H7 (cell line): ENCODE data around the gene ABCA5. TPM values are rescaled to one million over a fixed set of nuclear protein-coding genes. Genes with fewer than 3 reads are reported as not detected.
A peak's percentile ranks its signal among the peaks of the same experiment; 100 is the strongest.

Source experiments
- DNase-seq: peaks from one replicate; pipeline ENCODE4 v3.0.0; 2012
- H3K27me3 ChIP-seq: 2 replicates; pipeline ENCODE4 v1.6.0; 2011; ENCODE audit warnings: mild to moderate bottlenecking, low read length; ENCODE audit not compliant: control insufficient read depth, insufficient read depth
- H3K36me3 ChIP-seq: replicated peaks from 2 replicates; pipeline ENCODE4 v1.5.1; 2011; ENCODE audit warnings: low read length; ENCODE audit not compliant: control insufficient read depth, insufficient read depth
- H3K4me3 ChIP-seq: 2 replicates; pipeline ENCODE4 v1.5.1; 2011; ENCODE audit warnings: low read depth, mild to moderate bottlenecking, control low read depth, low read length, moderate library complexity; ENCODE audit not compliant: insufficient read depth
- total RNA-seq: library from RNA; depleted of rRNA; stranded (reverse); fragments of >200 nt; shearing (Covaris generic); gene quantifications from 2 replicates; pipeline ENCODE4 v1.2.3, GENCODE V29; 2014

Gene ABCA5
- total RNA-seq, 1 experiment from 2014 or later, result 0.42 TPM

DNA sequence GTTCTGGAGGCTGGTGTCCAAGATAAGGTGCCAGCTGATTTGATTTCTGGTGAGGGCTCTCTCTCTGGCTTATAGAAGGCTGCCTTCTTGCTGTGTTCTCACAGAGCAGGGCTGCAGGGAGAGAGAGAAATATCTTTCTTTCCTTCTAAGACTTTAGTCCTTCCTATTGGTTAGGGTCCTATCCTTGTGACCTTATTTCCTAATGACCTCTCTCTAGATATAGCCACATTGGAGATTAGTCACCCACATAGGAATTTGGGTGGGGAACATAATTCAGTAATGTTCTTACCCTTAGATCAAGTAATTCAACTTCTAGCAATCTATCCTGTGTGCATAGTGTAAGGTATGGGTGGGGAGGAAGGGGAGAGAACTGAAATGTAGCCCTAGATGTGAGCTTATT, 18.0 kb upstream of the ABCA5 start:
- H3K27me3 ChIP-seq, result no peaks in the 10 kb centered on the region
- no peaks in the 10 kb centered on the region for H3K36me3 ChIP-seq
- DNase-seq, result no peak
- H3K4me3 ChIP-seq, result no peak overlapping the region

DNA sequence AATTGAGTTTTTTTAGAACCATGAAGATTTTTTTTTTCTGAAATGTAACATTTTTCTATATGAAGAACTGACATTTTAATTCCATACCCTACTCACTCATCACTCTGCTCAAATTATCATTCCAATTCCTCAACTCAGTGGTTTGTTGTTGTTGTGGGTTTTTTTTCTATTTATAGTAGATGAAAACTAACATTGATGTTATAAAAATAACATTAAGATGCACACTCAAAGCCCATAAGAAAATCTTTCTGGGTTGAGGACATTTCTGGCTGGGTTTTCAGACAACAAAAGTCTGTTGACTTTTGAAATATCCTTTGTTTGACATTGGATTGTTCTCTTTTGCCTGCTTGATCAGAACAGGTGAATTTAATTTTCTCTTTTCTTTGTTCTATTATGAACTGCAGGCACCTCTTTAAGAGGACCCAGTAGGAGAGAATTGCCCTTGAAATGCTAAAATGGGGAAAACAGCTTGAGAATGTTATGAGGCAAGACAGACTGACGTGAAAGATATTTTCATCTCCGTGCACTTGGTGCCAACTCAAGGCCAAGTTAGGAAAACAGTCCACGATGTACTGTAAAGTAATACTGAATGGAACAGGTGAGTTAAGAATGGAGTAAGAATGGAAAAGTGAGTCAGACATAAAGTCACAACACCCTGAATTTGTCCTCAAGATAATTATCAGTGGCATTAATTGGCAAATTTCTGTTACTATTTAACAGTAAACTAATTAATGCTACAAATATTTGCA, 16.1 kb upstream of the ABCA5 start:
- no peaks in the 10 kb centered on the region for H3K36me3 ChIP-seq
- no peak for DNase-seq
- no peak overlapping the region for H3K4me3 ChIP-seq
- no peaks in the 10 kb centered on the region for H3K27me3 ChIP-seq

DNA sequence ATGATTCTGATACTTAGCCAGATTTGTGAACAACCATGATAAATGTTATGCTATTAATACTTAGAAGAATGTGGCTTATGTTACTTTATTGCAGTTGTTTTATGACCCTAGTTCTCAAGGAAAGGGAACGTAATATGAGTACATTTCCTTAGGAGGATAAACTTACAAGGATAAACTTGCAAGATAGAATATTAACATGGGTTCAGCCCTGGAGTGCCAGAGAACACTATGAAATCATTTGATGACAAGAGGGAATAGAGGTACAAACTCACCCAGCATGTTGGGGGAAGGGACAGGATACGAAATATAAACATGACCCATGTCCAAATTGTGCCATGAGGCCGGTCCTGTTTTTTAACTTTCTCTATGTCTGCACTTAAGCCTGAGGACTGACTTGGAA, 13.0 kb upstream of the ABCA5 start:
- Histone ChIP-seq H3K27me3 (no peaks in the 10 kb centered on the region), H3K36me3 (no peaks in the 10 kb centered on the region), H3K4me3 (no peak overlapping the region)
- no peak for DNase-seq

DNA sequence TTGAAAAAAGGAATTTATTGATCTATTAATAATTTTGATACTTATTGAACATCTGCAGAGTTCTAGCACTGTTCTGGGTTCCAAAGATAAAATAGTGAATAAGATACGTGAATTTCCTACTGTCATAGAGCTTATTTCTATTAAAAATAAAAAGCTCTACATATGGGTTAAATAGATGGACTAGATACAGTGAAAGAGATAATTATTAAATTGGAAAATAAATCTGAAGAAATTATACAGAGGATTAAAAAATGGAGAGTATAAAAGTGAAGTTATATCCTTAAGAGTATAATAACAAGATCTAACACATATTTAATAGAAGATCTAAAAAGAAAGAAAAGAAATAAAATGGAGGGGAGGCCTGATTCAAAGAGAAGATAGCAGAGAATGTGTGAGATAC, 10.1 kb upstream of the ABCA5 start:
- Histone ChIP-seq H3K27me3 (no peaks in the 10 kb centered on the region), H3K4me3 (no peak overlapping the region), H3K36me3 (no peaks in the 10 kb centered on the region)
- no peak for DNase-seq

DNA sequence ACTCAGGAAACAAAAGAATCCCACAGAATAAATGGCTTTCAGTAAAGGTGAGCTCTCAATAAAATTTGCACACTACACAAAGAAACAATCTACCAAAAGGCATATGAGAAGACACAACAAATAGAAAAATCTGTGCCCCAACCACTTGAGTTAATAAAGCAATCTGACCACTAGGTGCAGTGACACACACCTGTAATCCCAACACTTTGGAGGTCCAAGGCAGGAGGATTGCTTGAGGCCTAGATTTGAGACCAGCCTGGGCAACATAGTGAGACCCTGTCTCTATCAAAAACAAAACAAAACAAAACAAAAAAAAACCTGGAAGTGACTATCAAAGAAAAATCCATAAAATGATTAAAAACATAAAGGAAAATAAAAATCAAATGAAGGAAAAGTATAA, 9.6 kb upstream of the ABCA5 start:
- no peaks in the 10 kb centered on the region for H3K27me3 ChIP-seq
- no peak for DNase-seq
- no peaks in the 10 kb centered on the region for H3K36me3 ChIP-seq
- H3K4me3 ChIP-seq, result no peak overlapping the region

DNA sequence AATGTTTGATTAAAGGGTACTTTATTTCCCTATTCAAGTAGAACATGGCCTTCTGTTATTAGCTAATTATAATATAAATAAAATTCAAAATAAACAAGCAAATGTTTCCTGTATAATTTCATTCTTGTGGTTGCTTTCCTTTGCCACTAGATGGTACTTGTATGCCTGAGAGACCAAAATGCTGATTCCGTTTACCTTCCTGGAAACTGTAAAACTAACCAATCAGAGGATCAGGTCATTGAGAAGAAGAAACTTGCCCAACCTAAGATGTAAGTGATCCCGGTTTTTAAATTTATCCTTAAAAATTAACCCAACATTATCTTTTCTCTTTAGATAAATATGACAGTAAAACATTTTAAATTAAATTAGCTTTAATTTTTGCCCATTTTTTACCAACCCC, 8.1 kb upstream of the ABCA5 start:
- no peaks in the 10 kb centered on the region for H3K27me3 ChIP-seq
- DNase-seq, result peak; percentile 35
- H3K4me3 ChIP-seq, result no peak overlapping the region
- H3K36me3 ChIP-seq, result no peaks in the 10 kb centered on the region

DNA sequence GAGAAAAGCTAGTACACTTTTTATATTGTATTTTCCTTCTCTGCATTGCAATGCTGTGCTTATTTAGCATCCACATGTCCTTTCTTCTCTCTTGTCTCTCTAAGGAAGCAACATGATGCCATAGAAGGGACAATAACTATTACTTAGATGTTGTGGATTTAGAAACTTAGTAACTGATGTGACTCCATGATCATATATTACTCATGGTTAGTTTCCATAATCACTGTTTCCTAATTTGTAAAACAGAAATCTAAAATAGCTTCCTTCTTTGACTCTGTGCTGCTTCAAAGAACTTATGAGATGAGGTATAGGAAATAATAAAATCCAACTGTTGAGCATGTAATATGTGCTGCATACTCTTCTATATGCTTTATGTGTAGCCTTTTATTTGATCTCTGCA, 6.6 kb upstream of the ABCA5 start:
- Histone ChIP-seq H3K27me3 (no peaks in the 10 kb centered on the region), H3K4me3 (no peak overlapping the region), H3K36me3 (no peaks in the 10 kb centered on the region)
- DNase-seq, result no peak

DNA sequence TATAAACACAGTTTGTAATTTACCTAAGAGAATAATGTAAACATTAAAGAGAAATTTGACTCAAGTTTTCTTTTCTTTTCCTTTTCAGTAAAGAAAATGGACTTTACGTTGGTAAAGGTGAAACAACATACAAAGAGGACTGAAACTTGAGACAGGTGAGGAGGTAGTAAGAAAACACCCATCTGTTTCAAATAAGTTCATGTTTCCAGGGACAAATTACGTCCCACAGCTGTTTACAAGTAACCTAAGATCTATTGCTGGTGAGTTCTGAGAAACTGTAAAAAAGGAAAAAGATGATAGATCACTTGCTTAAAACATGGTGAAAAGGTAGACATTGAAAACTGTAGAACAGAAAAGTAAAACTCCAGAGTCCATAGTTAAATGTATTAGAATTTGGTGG, 4.8 kb upstream of the ABCA5 start:
- peaks cover 3% of the 10 kb centered on the region; the same call in 1 of the 2 replicates for H3K27me3 ChIP-seq
- no peak overlapping the region for H3K4me3 ChIP-seq
- DNase-seq, result no peak
- no peaks in the 10 kb centered on the region for H3K36me3 ChIP-seq

DNA sequence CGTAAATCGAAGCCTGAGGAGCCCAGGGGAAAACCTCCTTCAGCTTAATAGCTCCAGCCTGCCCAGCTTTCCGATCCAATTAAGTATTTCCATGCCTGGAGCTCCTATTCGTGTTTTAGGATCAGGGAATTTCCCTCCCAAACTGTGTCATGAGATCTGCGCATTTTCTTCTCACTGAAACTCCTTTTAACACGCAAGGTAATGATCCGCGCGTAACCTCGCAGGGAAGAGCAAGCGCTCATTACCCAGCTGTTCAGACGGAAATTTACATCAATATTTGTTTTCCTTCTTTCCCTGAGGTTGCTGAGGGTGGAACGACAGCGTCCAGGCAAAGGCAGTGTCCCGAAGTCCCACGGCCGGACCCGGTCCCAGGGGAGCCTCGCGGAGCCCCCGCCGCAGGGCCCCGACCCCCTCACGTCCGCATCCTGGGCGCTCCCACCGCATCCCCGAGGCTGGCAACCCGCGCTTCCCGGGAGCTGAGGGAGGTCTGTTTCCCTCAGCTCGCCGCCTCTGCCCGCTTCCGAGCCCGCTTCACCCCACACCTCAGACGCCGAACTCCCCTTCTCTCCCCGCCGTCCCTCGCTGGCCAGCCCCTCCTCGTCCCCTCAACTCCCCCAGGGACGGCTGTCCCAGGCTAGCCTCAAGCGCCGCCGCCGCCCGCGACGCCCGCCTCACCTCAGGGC, 415 bp downstream of the ABCA5 start:
- DNase-seq, result no peak

DNA sequence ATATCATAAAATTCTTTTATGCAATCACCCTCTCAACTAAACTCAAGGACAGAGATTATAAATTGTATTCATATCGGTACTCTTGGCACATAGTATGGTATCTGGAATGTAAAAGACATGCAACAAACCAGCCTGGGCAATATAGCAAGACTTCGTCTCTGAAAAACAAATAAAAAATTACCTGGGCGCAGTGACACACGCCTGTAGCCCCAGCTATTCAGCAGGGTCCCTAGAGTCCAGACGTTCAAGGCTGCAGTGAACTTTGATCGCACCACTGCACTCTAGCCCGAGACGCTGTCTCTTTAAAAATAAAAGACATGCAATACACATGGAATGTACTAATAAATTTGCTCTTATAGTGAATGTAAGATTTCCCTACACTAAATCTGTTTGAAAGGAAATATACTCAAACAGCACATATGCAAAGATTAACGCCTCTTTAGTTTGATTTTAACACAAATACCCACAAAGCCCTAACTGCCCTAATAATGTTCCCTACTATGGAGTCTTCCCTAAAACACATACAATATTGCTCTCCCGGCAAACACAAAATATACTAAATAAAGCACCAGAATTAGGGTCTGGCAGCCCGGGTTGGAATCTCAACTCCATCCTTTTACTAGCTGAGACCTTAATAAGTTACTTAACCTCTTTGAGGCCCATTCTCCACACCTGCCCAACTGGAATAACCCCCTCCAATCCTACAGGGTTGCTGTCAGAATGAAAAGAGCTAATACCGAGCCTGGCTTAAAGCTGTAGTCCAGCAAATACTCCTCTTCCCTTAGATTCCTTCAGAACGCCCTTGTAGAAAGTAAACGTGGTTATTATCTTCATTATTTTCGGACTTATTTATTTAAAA, 1.2 kb downstream of the ABCA5 start:
- peaks cover 13% of the 10 kb centered on the region for H3K27me3 ChIP-seq
- no peak for DNase-seq
- no peaks in the 10 kb centered on the region for H3K36me3 ChIP-seq
- H3K4me3 ChIP-seq, result peak overlapping the region; percentile 81

More for the DNA sequence above, 415 bp downstream of the ABCA5 start:
- H3K27me3 ChIP-seq, result peaks cover 13% of the 10 kb centered on the region
- H3K36me3 ChIP-seq, result no peaks in the 10 kb centered on the region
- H3K4me3 ChIP-seq, result peak overlapping the region; percentile 81

DNA sequence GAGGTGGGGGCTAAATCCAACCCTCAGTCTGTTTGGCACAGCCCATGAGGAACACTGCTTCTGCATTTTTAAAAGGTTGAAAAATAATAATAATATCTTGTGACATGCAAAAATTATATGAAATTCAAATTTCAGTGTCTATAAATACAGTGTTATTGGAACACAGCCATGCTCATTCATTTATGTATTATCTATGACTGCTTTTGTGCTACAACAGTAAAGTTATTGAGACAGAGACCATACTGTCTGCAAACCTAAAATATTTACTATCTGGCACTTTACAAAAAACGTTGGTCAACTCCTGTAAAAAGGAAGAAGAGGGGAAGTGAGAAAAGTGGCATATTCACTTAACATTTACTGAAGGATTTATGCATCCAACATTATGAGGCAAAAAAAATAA, 3.1 kb downstream of the ABCA5 start:
- H3K27me3 ChIP-seq, result peaks cover 13% of the 10 kb centered on the region
- DNase-seq, result no peak
- no peak overlapping the region for H3K4me3 ChIP-seq

DNA sequence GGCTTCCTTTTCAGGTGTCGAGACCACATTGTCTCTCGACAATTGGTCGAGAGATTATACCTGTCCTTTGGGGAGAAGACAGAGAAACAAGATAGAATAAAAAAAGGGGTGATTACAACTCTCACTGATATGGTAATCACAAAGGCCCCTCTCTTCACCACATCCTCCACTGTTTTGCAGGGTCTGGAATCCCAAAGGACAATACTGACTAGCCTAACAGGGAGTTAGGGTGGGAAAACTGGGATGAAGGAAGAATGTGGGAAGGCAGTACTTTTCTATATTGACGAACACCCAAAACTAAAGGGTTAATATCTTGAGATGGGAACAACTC, 6.1 kb downstream of the ABCA5 start:
- no peak for DNase-seq
- Histone ChIP-seq H3K27me3 (peaks cover 2% of the 10 kb centered on the region), H3K4me3 (no peak overlapping the region), H3K36me3 (no peaks in the 10 kb centered on the region)

More for the DNA sequence above, 3.1 kb downstream of the ABCA5 start:
- no peaks in the 10 kb centered on the region for H3K36me3 ChIP-seq

DNA sequence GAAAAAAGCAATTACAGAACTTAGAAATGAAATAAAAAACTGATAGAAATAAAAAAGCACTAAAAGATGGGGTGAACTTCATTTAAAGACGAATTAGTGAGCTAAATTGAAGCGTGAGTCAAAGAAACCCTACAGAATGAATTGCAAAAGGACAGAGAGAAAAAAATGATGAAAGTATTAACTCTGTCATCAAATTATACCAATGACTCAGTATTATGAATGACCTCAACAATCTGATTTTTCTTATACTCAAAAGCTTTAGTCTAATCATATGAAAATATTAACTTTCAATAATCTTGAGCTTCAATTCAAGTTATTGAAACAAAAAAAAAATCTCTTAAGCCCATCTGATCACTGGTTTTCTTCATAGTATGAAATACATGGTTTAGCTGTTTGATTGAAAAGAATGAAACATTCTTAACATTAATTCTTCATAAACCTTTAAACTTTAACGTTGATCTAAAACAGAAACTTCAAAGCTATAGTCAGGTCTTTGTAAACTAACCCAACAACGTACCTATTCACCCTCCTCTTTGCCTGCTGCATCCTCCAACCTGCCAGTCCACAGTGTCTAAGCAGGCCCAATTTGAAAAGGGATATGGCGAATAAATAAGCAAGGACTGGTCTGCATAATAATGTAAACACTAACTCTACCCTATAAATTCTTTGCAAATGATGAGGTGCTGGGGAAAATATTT, 6.6 kb downstream of the ABCA5 start:
- Histone ChIP-seq H3K36me3 (no peaks in the 10 kb centered on the region), H3K27me3 (no peaks in the 10 kb centered on the region), H3K4me3 (no peak overlapping the region)

DNA sequence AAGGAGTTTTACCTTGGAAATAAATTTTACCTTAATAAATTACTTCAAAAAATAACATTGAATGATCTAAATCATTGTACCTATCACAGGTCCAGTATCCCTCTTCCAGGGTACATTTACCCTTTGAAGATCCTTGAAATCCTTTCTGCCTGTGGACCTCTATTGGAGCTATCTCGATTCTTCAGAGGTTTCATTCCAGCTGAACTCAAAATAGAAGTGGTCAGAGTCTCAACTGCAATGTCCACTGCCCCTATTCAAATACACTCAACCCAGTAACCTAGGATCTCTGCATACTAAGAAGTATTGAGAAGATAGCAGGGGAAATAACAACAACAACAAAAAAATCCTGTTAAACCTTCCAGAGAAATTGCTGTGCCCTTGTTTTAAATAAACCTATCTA, 9.3 kb downstream of the ABCA5 start:
- no peak for DNase-seq
- H3K4me3 ChIP-seq, result no peak overlapping the region
- H3K36me3 ChIP-seq, result no peaks in the 10 kb centered on the region
- no peaks in the 10 kb centered on the region for H3K27me3 ChIP-seq

More for the DNA sequence above, 6.6 kb downstream of the ABCA5 start:
- DNase-seq, result no peak
